Measurements from ENCODE around the gene TLK2.
"Not testable (repeated sequence)": the region's sequence is repeated elsewhere in the genome, so short reads cannot be mapped to it uniquely, and the experiment has no call there.

TLK2 gene

DNA sequence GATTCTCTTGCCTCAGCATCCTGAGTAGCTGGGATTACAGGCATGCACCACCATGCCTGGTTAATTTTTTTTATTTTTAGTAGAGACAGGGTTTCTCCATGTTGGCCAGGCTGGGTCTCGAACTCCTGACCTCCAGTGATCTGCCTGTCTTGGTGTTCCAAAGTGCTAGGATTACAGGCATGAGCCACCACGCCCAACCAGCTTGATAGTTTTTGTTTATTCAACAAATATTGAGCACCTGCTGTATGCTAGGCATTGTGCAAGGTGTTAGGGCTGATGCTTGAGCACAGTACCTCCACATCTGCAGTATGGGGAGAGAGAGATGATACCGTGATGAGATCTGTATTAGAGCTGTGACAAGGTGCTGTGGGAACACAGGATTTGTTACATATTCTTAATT, 3.9 kb downstream of the TLK2 start:
- not testable (repeated sequence) for H3K36me3 ChIP-seq (ENCODE audit: control insufficient read depth in 5 of 5, insufficient read depth in 5 of 5, low read length in 5 of 5); H3K9me3 ChIP-seq (ENCODE audit: control insufficient read depth in 5 of 5, low read length in 5 of 5); H3K9ac ChIP-seq (ENCODE audit: low read length in 5 of 5); H3K27me3 ChIP-seq (ENCODE audit: control insufficient read depth in 5 of 5, insufficient read depth in 4 of 5, low read length in 5 of 5); H3K4me3 ChIP-seq (ENCODE audit: low read depth in 1 of 5, low read length in 5 of 5); H3K27ac ChIP-seq (ENCODE audit: low read depth, low read length)
- H3K4me1 ChIP-seq (ENCODE audit: control insufficient read depth in 5 of 5, insufficient read depth in 5 of 5, low read length in 5 of 5) = peaks cover 0 to 23% (median 13%) of the 10 kb centered on the region in 5 donors

DNA sequence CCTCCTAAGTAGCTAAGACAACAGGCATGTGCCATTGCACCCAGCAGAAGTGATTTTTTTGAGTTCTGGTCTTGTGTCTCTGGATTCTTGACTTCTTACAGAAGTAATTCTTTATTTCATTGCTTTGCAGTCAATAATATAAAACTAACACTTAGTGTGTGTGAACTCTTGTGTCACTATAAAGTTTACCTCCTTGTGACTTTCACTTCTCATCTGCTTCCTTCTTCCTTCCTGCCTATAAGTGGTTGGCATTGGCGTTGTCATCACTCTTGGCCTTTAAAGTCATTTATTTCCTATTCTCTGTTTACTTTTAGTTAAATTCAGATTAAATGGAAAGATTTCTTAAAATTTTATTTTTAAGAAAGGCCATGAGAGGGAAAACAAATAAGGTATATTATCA, 12.4 kb downstream of the TLK2 start:
- not testable (repeated sequence) for H3K9ac ChIP-seq (ENCODE audit: low read length in 5 of 5); H3K27me3 ChIP-seq (ENCODE audit: control insufficient read depth in 5 of 5, insufficient read depth in 4 of 5, low read length in 5 of 5); H3K27ac ChIP-seq (ENCODE audit: low read depth, low read length); H3K36me3 ChIP-seq (ENCODE audit: control insufficient read depth in 5 of 5, insufficient read depth in 5 of 5, low read length in 5 of 5); H3K4me1 ChIP-seq (ENCODE audit: control insufficient read depth in 5 of 5, insufficient read depth in 5 of 5, low read length in 5 of 5); H3K9me3 ChIP-seq (ENCODE audit: control insufficient read depth in 5 of 5, low read length in 5 of 5); H3K4me3 ChIP-seq (ENCODE audit: low read depth in 1 of 5, low read length in 5 of 5)

DNA sequence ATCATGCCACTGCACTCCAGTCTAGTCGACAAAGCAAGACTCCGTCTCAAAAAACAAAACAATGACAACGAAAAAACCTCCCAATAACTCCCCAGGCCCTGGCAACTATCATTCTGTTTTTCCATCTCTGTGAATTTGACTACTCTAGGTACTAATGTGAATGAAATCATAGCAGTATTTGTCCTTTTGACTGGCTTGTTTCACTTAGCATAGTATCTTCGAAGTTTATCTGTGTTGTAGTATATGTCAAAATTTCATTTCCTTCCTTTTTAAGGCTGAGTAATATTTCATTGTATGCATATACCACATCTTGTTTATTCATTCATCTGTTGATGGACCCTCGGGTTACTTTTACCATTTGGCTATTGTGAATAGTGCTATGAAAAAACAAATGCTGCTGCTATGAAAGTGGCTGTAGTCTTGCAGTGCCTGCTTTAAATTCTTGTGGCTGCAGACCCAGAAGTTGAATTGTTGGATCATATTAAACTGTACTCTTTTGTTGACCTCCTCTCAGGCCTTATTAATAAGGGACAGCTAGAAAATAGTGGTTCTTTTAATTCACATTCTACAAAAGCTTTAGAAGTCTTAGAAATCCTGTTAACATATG, 14.5 kb downstream of the TLK2 start:
- H3K27me3 ChIP-seq (ENCODE audit: control insufficient read depth in 5 of 5, insufficient read depth in 4 of 5, low read length in 5 of 5); H3K36me3 ChIP-seq (ENCODE audit: control insufficient read depth in 5 of 5, insufficient read depth in 5 of 5, low read length in 5 of 5); H3K9ac ChIP-seq (ENCODE audit: low read length in 5 of 5); H3K4me3 ChIP-seq (ENCODE audit: low read depth in 1 of 5, low read length in 5 of 5); H3K4me1 ChIP-seq (ENCODE audit: control insufficient read depth in 5 of 5, insufficient read depth in 5 of 5, low read length in 5 of 5); H3K27ac ChIP-seq (ENCODE audit: low read depth, low read length); H3K9me3 ChIP-seq (ENCODE audit: control insufficient read depth in 5 of 5, low read length in 5 of 5): not testable (repeated sequence)

DNA sequence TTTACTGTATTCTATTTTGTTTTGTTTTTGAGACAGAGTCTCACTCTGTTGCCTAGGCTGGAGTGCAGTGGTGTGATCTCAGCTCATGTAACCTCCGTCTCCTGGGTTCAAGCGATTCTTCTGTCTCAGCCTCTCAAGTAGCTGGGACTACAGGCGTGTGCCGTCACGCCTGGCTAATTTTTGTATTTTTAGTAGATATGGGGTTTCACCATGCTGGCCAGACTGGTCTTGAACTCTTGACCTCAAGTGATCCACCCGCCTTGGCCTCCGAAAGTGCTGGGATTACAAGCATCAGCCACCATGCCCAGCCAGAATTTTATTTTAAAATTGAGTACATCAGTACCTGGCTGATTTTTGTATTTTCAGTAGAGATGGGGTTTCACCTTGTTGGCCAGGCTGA, 15.4 kb downstream of the TLK2 start:
- not testable (repeated sequence) for H3K9me3 ChIP-seq (ENCODE audit: control insufficient read depth in 5 of 5, low read length in 5 of 5); H3K27me3 ChIP-seq (ENCODE audit: control insufficient read depth in 5 of 5, insufficient read depth in 4 of 5, low read length in 5 of 5); H3K36me3 ChIP-seq (ENCODE audit: control insufficient read depth in 5 of 5, insufficient read depth in 5 of 5, low read length in 5 of 5); H3K4me1 ChIP-seq (ENCODE audit: control insufficient read depth in 5 of 5, insufficient read depth in 5 of 5, low read length in 5 of 5); H3K27ac ChIP-seq (ENCODE audit: low read depth, low read length); H3K4me3 ChIP-seq (ENCODE audit: low read depth in 1 of 5, low read length in 5 of 5); H3K9ac ChIP-seq (ENCODE audit: low read length in 5 of 5)

DNA sequence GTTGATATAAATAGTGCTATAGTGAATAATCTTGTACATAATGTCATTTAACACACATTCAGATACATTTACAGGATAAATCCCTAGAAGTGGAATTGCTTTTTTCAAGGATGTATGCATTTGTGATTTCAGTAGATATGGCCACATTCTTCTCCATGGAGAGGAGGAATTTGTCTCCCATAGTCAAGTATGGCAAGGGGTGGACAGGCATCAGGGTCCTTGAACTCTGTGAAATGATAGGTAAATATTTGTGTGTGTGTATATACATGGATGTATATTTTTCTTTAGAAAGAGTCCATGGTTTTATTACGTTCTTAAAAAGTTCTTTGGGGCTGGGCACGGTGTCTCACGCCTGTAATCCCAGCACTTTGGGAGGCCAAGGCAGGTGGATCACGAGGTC, 17.7 kb downstream of the TLK2 start:
- H3K27me3 ChIP-seq (ENCODE audit: control insufficient read depth in 5 of 5, insufficient read depth in 4 of 5, low read length in 5 of 5) = not testable (repeated sequence)

DNA sequence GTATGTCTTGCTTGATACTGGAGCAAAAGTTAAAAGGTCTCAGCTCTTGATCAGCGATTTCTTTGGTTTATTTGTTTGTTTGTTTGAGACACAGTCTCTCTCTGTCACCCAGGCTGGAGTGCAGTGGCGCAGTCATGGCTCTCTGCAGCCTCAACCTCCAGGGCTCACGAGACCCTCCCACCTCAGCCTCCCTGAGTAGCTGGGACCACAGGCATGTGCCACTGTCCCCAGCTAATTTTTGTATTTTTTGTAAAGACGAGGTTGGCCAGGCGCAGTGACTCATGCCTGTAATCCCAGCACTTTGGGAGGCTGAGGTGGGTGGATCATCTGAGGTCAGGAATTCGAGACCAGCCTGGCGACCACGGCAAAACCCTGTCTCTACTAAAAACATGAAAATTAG, 20.2 kb downstream of the TLK2 start:
- not testable (repeated sequence) for H3K27ac ChIP-seq (ENCODE audit: low read depth, low read length); H3K4me3 ChIP-seq (ENCODE audit: low read depth in 1 of 5, low read length in 5 of 5); H3K9me3 ChIP-seq (ENCODE audit: control insufficient read depth in 5 of 5, low read length in 5 of 5); H3K9ac ChIP-seq (ENCODE audit: low read length in 5 of 5); H3K36me3 ChIP-seq (ENCODE audit: control insufficient read depth in 5 of 5, insufficient read depth in 5 of 5, low read length in 5 of 5); H3K27me3 ChIP-seq (ENCODE audit: control insufficient read depth in 5 of 5, insufficient read depth in 4 of 5, low read length in 5 of 5); H3K4me1 ChIP-seq (ENCODE audit: control insufficient read depth in 5 of 5, insufficient read depth in 5 of 5, low read length in 5 of 5)

More for the DNA sequence above, 17.7 kb downstream of the TLK2 start:
- H3K4me3 ChIP-seq (ENCODE audit: low read depth in 1 of 5, low read length in 5 of 5); H3K9ac ChIP-seq (ENCODE audit: low read length in 5 of 5); H3K4me1 ChIP-seq (ENCODE audit: control insufficient read depth in 5 of 5, insufficient read depth in 5 of 5, low read length in 5 of 5); H3K36me3 ChIP-seq (ENCODE audit: control insufficient read depth in 5 of 5, insufficient read depth in 5 of 5, low read length in 5 of 5); H3K27ac ChIP-seq (ENCODE audit: low read depth, low read length); H3K9me3 ChIP-seq (ENCODE audit: control insufficient read depth in 5 of 5, low read length in 5 of 5): not testable (repeated sequence)

DNA sequence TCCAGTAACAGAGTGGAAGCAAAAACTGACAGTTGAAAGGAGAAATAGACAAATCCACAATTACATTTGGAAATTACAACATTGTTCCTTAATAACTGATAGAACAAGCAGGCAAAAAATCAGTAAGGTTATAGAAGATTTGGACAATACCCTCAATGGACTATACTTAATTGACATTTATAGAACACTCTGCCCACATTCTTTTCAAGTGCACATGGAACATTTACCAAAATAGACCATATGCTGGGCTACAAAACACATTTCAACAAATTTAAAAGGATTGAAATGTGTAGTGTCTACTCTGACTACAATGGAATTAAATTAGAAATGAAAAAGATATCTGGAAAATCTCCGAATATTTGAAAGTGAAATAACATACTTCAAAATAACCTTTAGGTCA, 21.8 kb downstream of the TLK2 start:
- not testable (repeated sequence) for H3K4me3 ChIP-seq (ENCODE audit: low read depth in 1 of 5, low read length in 5 of 5); H3K9ac ChIP-seq (ENCODE audit: low read length in 5 of 5); H3K4me1 ChIP-seq (ENCODE audit: control insufficient read depth in 5 of 5, insufficient read depth in 5 of 5, low read length in 5 of 5); H3K36me3 ChIP-seq (ENCODE audit: control insufficient read depth in 5 of 5, insufficient read depth in 5 of 5, low read length in 5 of 5); H3K9me3 ChIP-seq (ENCODE audit: control insufficient read depth in 5 of 5, low read length in 5 of 5); H3K27me3 ChIP-seq (ENCODE audit: control insufficient read depth in 5 of 5, insufficient read depth in 4 of 5, low read length in 5 of 5); H3K27ac ChIP-seq (ENCODE audit: low read depth, low read length)

DNA sequence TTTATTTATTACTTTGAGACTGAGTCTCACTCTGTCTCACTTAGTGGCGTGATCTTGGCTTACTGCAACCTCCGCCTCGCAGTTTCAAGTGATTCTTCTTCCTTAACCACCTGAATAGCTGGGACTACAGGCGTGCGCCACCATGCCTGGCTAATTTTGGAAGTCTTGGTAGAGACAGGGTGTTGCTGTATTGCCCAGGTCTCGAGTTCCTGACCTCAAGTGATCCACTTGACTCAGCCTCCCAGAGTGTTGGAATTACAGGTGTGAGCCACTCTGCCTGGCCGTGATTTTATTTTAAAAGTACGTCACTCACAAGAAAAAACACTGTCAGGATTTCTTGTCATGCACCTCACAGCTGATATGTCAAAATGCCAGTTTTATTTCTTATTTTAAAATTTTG, 26.2 kb downstream of the TLK2 start:
- H3K4me3 ChIP-seq (ENCODE audit: low read depth in 1 of 5, low read length in 5 of 5); H3K36me3 ChIP-seq (ENCODE audit: control insufficient read depth in 5 of 5, insufficient read depth in 5 of 5, low read length in 5 of 5); H3K27ac ChIP-seq (ENCODE audit: low read depth, low read length); H3K27me3 ChIP-seq (ENCODE audit: control insufficient read depth in 5 of 5, insufficient read depth in 4 of 5, low read length in 5 of 5); H3K9ac ChIP-seq (ENCODE audit: low read length in 5 of 5); H3K9me3 ChIP-seq (ENCODE audit: control insufficient read depth in 5 of 5, low read length in 5 of 5); H3K4me1 ChIP-seq (ENCODE audit: control insufficient read depth in 5 of 5, insufficient read depth in 5 of 5, low read length in 5 of 5): not testable (repeated sequence)

DNA sequence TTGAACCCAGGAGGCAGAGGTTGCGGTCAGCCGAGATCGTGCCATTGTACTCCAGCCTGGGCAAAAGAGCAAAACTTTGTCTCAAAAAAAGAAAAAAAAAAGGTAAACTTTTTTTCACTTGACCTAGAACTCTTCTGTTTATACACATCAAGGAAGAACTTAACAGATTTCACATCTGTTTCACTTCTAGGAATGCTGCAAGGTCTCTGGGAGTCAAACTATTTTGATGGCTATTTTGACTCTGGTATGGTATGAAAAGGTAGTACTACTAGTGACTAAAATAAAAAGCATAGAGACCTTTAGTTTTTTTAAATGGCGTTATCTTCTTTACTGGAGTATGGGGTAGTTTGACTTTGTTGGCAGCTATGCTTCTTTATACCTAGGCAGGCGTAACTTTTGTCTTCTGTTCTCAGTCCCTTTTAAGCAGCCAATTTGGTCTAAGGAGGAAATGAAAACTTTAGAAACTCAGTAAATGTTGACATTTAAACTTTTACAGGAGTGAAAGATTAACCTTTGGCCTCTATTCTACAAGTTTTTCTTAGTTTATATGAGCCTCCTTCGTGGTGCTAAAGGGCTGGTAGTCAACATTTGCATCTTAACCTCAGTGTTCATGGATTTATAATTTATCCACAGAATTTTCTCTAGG, 28.7 kb downstream of the TLK2 start:
- not testable (repeated sequence) for H3K36me3 ChIP-seq (ENCODE audit: control insufficient read depth in 5 of 5, insufficient read depth in 5 of 5, low read length in 5 of 5); H3K27me3 ChIP-seq (ENCODE audit: control insufficient read depth in 5 of 5, insufficient read depth in 4 of 5, low read length in 5 of 5); H3K9ac ChIP-seq (ENCODE audit: low read length in 5 of 5); H3K27ac ChIP-seq (ENCODE audit: low read depth, low read length); H3K4me3 ChIP-seq (ENCODE audit: low read depth in 1 of 5, low read length in 5 of 5); H3K4me1 ChIP-seq (ENCODE audit: control insufficient read depth in 5 of 5, insufficient read depth in 5 of 5, low read length in 5 of 5); H3K9me3 ChIP-seq (ENCODE audit: control insufficient read depth in 5 of 5, low read length in 5 of 5)

DNA sequence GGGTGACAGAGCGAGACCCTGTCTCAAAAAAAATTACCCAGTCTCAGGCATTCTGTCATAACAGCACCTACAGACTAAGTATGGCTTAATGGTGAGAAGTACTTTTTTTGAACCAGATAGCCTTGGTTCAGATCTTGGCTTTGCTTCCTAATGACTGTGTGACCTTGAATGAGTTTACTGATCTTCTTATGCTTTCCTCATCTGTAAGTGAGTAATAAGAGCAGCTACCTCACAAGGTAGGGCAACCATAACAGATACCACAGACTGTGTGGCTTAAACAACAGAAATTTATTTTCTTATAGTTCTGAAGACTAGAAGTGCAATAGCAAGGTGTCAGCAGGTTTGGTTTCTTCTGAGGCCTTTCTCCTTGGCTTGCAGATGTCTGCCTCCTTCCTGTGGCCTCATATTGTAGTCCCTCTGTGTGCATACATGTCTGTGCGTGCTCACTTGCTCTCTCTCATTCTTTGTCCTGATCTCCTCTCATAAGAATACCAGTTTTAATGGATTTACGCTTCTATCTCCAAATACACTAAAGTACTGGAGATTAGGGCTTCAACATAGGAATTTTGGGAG, 31.7 kb downstream of the TLK2 start:
- not testable (repeated sequence) for H3K36me3 ChIP-seq (ENCODE audit: control insufficient read depth in 5 of 5, insufficient read depth in 5 of 5, low read length in 5 of 5); H3K27me3 ChIP-seq (ENCODE audit: control insufficient read depth in 5 of 5, insufficient read depth in 4 of 5, low read length in 5 of 5); H3K4me1 ChIP-seq (ENCODE audit: control insufficient read depth in 5 of 5, insufficient read depth in 5 of 5, low read length in 5 of 5); H3K9ac ChIP-seq (ENCODE audit: low read length in 5 of 5); H3K9me3 ChIP-seq (ENCODE audit: control insufficient read depth in 5 of 5, low read length in 5 of 5); H3K4me3 ChIP-seq (ENCODE audit: low read depth in 1 of 5, low read length in 5 of 5); H3K27ac ChIP-seq (ENCODE audit: low read depth, low read length)
